NCI-H1092 treated with DMSO at 0.1 percent for 48 hours (cell line): ENCODE data around the gene FAM181A.

Experiments
- DNase-seq: peaks from one replicate; lab custom pipeline; 2025; lab: John Stamatoyannopoulos, UW

Gene FAM181A

DNA sequence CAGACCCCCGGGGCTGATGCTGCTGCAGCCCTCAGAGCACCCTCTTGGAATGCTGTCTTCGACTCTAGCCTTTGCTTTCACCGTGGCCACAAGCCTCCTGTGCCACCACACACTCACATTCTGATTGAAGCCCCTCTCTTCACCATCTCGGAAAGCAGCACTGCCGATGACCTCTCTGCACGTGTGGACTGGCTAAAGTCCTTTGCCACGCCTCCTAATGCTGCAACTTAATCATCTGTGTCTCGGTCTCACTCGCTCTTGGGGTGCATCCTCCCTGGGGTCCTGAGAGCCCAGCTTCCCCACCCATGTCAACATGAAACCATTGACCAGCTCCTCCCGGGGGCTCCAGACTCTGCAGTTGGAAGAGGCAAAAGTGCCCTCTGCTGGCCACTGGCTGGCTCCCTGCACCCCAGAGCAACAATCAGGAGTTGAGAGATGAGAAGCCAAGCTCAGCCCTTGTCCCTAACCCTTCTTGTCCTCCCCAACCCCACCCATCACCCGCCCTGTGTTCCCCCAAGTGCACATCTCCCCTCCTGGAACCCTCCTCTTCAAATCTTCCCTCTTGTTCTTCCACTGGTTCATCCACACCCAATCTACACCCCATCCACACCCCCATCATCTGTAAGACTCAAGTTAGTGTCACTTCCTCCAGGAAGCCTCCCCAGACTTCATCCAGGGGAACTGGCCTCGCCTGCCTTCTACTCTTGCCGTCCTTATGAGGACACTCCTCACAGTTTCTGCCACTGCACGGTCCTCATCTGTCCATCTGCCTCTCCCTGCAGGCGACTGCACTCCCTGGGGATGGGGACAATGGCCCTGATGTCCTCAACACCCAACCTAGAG lies 23.6 kb upstream of the FAM181A start:
- DNase-seq = peak; percentile 2

DNA sequence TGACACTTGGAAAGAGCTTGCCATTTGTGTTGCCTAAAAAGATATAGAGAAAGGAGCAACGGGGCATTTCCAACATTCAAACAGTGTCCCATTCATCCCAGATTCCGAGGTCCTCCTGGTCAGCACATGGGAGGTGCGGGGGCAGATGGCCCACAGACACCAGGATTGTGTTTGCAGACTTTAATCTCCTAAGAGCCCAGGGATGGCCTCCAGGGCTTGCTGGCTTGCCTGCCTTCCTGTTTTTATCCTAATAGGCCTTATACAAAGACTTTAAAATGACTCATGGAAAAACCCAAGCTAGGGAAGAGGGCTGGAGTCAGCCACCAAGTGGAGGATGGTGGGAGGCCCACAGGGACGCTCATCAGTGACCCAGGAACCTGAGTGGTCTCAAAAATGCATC lies 21.5 kb upstream of the FAM181A start:
- no peak for DNase-seq

DNA sequence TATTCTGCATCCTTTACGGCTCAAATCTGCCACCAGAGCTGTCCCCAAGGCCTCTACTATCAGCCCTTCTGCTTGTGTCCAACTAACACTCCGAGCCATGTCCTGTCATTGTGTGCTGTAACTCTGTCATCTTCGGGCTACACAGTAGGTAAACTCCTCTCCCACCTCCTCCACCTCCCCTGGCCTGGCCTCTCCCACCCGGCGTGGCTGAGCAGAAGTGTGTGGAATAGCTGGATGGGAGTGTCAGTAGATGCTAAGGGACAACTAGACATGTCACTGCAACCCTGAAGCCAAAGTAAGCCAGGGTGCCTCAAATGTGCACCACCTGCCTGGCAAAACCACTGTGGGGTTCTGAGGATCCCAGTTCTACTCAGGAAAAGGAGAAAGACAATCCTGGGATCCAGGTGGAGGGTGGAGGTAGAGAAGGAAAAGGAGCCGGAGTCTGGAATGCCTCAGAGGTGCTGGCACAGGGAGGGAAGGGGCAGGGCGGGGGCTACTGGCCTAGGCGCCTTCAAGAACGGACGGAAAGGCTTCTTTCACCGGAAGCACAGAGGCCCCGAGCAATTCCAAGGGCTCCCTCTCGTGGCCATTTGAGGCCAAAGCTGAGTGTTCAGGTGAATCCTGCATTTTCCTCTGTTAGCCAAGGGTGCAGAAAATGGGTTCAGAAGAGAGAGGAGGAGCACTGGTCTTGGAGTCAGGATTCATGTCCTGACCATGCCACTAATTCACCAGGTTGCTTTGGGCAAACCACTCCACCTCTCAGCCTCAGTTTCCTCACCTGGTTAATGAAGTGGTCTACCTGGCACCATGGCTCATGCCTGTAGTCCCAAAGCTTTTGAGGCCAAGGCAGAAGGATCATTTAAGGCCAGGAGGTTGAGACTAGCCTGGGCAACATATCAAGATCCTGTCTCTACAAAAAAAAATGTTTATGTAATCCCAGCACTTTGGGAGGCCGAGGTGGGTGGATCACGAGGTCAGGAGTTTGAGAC lies 20.5 kb upstream of the FAM181A start:
- peak; percentile 51 for DNase-seq

DNA sequence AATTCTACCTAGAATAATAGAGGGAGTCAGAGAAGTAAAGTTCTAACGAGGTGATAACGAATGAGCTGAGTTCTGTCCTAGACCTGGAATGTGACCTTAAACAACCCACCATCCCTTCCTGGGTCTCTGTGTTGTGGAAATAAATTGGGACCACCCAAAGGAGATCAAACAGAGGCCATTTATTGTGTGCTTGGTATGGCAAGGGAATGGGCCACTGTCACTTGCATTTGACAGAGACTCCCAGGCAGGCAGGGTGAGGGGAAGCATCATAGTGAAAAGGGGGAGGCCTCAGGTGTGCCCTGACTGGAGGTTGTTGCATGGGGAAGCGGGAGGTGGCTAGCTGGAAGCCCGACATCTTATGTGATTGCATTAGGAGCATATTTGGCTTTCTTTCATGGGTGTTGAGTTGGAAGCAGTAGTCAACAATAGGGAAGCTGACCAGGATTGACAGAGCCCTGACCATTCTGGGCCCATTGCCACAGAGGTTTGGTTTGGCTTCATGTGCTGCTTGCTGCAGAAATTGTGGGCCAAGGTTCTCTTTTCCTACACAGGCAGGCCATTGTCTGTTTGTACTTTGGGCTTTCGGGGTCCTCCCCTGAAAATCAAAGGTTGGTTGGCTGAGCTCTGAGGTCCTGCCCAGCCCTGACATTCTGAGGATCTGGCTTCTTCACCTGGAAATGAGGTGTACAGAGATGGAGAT lies 17.6 kb upstream of the FAM181A start:
- DNase-seq = no peak

DNA sequence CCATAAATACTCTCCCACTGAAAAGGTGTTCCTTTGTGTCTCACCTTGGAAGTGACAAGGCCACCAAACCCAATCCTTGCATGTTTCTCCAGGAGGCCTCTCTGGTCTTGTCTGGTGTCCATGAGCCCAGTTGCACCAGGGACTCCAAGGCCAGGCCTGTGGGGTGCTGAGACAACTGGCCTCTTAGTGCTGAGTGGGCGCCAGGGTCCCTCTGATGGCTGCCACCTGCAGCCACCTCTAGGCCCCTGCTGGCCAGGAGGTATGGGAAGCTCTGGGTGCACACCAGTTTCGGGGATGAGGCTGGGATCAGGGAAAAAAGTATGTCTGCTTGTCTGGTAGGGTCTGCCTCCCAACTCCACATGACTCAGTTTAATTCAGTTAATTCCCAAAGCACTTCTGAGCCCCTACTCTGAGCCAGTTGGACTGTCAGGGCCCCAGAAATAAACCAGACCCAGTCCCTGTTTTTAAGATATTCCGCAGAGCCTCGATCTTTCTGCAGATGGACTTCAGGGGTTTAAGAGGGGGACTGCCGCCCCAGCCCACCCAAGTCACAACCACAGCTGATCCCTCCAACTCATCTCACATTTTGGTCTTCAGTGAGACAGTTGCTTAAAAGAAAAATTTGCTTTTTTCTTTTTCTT lies 15.0 kb upstream of the FAM181A start:
- DNase-seq = no peak

DNA sequence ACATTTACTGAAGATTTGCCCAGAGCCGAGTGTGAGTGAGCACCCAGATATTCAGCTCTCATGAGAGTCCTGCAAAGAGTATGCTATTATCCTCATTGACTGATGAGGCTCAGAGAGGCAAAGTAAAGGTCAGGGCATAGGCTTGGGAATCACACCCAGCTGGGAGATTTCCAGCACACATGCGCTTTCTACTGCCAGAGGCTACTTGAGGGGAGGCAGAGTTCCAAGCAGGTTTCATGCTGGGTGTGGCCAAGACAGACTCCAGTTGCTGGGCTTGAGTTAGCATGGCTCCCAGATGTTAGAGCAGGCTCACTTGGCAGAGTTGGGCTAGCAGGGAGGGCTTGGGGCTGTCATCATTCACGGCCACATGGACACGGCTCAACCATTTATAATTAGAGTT lies 14.4 kb upstream of the FAM181A start:
- DNase-seq = no peak

DNA sequence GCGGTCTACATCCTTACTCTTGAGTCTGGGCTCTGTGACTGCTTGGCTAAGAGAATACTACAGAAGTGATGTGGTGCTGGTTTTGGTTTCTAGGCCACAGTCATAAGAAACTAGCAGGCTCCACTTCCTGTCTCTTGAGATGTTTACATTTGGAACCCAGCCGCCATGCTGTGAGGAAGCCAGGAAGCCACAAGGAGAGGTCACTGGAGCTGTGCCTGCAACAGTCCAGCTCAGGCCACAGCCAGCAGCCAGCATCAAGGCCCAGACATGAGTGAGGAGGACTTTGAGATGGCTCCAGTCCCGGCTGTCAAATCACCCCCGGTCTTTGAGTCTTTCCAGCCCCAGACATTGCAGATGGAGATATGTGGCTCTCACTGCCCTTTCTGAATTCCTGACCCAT lies 12.9 kb upstream of the FAM181A start:
- DNase-seq = no peak

DNA sequence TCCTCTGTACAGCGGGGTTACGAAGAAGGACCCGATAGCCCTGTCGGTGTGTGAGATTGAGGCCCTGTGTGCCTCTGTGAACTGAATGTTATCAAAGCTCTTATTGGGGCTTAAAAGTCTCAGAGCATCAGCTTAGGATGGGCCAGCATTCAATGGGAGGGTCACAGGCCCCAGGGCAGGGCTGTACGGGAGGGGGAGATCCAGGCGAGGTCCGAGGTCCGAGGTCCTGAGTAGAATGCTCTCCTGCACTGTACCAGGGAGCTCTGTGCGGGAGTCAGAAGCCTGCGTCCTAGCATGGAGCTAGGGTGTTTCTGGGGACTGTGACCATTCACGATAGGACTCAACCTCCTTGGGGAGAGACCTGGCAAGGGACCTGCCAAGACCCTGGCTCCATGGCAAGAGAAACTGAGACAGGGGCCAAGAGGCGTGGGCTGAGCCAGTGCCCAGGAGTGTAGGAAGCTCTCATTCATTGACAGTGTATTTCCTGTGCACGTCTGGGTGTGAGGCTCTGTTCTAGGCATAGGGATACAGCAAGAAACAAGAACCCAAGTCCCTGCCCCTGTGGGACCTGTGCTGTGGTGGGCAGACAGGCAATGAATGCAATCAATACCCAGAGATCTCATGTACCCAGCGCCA lies 12.0 kb upstream of the FAM181A start:
- no peak for DNase-seq

DNA sequence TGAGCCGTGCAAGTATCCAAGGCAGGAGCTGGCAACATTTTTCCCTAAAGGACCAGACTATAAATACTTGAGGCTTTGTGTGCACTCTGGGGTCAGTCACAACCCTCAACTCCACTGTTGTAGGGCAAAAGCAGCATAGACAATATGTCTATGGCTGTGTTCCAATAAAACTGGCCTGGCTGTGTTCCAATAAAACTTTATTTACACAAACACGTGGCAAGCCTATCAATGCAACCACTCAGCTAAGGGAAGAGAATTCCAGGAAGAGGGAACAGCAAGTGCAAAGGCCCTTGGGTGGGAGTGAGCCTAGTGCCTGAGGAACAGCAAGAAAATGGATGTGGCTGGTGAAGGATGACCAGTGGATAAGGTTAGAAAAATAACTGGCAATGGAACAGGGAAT lies 11.3 kb upstream of the FAM181A start:
- no peak for DNase-seq

DNA sequence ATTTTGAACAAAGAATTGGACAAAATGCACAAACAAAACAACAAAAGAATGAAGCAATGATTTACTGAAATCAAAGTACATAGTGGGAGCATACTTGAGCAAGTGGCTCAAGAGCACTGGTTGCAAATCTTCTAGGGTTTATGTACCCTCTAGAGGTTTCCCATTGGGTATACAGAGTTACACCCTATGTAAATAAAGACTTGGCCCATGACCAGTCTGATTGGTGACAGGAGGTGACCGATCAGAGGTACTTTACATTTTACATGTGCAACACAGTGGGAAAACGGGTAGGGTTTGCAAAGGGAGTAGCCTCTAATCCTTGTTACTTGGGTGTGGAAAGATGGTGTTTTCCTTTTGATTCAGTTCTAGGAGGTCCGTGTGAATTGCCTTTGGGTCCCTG lies 10.6 kb upstream of the FAM181A start:
- DNase-seq = no peak

DNA sequence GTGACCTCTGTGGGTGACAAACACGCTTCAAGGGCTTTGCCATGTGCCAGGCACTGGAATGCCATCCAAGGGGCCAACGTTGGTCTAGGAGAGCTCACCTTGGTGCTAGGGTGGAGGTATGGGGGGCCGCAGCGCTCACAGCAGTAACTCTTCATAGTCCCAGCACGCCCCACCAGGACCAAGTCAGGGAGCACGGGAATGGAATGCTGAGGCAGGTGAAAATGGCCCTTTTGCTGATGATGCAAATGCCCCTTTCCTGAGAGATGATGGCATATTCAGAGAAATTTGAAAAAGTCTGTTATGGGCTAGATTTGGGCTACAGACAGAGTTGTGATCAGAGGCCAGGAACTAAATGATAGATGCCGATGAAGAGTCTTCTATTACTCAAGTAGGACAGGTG lies 10.0 kb upstream of the FAM181A start:
- no peak for DNase-seq

DNA sequence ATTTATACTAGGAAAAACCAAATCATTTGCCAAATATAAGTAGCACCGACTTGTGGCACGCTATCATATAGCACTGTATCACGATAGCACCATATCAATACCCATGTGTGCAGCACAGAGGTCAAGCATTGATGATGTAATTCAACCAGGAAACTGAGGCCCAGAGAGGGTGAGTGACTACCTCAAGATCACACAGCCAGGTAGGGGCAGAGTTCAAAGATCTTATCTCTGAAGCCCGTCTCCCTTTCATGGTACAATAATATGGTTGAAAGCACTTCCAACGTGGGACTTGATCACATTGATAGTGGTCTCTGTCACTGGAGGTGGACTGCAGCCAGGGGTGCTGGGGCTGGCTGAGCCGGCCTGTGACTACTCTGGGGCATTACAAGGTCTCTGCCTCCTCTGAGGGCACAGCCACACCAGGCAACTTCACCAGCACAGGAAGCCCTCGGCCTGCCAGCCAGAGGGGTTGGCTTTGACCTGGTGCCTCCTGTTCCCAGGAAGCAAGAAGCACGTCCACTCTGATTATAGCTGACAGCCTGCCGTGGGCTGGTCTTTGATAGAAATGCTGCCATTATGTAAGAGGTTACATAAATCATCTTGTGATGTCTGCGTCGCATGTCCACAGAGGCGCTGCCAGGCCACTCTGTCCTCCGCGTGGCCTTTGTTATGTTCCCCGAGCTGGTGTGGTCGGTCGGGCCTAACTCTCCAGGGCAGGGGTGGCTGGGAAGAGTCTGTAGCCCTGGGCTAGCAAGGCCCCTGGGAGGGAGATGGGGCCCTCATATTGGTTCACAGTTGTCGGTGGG lies 5.9 kb upstream of the FAM181A start:
- no peak for DNase-seq

DNA sequence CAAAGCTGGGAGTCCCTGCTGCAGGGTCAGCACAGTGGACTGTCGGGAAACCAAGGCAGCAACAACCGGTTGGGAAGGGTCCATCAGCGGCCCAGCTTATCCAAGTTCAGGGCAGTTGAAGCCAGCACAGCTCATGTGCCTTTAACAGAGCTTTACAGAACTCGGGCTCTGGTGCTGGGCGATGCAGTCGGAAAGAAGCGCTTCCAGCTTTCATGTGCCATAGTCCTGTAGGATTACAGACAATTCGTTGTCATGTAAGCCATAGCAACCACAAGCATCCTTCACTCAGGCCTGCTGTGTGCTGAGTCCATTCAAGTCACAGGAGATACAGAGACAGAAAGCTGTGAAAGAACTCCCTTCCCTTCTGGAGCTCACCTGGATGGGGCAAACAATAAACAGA lies 3.5 kb upstream of the FAM181A start:
- peak; percentile 5 for DNase-seq

DNA sequence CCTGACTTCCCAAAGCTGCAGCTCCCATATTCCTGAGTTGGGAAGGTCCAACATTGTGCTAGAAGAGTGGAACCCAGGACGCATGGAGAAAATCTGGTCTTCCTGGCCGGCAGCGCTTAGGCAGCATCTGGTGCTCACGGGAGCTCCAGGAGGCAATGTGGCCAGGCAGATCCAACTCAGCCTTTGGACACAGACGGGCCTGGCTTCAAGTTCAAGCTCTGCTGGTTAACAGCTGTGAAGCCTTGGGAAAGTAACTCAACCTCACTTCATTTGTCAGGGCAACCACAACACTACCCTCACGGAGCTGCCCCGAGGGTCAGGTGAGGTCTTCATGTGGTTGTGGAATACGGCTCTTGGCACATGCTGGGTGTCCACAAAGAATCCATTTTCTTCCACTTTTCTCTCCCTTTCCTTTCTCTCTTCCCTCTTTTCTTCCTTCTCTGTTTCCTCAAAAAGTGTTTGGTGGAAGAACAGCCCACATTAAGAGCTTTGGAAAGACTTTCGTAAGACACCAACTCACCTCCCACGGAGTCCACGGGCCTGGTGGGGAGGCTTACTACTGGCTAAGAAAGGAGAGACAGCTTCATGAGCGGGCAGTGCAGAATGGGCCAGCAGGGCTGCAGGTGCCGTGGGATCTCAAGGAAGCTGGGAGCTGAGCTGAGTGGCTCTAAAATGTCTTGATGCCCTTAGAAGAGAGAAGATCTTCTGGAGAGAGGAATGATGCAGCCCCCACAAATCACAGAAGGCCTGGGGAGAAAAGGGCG lies 2.4 kb upstream of the FAM181A start:
- DNase-seq = no peak

DNA sequence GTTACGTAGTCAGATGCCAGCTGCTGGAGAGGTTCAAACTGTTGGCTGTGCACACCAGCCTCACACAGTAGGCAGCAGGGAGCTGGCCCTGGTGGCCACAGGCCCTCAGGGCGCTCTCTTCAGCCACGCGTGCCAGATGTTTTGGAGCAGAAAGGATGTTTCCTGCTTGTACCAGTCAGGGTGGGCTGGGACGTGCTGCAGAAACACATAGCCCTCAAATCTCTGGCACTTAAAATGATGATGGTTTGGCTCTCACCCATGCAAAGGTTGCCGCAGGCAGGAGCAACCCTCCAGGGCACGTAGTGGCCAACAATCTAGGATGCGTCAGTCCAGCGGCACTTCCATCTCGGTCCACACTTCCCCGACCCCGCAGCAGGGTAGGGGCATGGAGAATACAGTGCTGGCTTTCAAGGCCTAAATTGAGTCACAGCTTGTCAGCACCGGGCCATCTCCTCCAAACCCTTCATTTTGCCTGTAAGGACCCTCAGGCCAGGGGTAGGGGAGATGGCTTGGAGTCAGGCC lies 1.7 kb upstream of the FAM181A start:
- DNase-seq = no peak

DNA sequence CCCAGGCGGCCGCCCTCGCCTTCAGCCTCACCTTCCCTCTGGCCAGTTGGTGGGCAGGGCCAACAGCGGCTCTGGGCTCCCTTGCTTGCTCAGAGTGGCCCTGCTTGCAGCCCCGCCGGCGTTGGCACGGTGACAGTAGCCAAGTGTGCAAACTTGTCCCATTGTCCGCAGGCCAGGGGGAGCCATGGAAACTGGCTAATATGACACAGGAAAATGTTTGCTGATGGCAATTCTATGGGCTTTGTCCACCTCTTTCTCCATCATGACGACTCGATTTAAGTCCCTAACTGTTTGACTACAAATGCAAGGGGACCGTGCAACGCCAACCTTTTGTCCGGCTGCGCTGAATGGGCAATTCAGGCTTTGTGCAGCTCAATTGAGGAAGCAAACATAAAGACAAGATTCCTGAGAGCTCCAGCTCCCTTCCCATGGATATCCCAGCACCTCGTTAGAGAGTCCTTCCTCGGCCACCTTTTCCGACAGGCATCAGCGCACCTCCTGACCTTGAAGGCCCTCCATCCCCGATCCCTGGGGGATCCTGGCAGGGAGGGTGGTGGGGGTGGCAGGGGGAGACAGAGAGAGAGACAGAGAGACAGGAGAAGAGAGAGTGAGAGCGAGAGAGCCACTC lies 785 bp upstream of the FAM181A start:
- peak; percentile 74 for DNase-seq

DNA sequence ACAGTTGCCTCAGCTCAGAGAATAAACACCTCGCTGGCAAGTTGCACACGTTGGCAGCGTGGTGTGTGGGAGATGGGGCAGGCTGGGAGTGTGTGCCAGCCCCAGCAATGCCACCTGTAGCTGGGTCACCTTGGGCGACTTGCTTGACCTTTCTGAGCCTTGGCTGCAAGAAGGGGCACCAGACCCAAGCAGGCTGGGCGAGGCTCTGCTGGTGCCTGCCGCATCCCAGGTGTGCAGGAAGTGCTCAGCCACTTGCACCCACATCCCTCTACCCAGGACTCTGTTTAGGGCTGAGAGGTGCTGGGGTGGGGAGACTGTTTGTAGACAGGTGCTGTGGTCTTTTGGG lies 629 bp downstream of the FAM181A start:
- DNase-seq = no peak

DNA sequence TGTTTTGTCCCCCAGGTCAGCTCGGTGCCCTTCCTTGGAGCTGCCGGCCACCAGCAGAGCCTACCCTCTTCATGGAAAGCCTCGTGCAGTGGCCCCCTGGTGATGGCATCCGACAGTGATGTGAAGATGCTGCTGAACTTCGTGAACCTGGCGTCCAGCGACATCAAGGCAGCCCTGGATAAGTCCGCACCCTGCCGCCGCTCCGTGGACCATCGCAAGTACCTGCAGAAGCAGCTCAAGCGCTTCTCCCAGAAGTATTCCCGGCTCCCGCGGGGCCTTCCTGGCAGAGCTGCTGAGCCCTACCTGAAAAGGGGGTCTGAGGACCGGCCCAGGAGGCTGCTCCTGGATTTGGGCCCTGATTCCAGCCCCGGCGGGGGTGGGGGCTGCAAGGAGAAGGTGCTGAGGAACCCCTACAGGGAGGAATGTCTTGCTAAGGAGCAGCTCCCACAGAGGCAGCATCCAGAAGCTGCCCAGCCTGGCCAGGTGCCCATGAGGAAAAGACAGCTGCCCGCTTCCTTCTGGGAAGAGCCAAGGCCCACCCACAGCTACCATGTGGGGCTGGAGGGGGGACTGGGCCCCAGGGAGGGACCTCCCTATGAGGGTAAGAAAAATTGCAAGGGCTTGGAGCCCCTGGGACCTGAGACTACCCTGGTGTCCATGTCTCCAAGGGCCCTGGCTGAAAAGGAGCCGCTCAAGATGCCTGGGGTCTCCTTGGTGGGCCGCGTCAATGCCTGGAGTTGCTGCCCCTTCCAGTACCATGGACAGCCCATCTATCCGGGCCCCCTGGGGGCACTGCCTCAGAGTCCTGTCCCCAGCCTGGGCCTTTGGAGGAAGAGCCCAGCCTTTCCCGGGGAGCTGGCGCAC lies 1.3 kb downstream of the FAM181A start:
- DNase-seq = no peak
